DMS53 (cell line): ENCODE results near the gene ECSCR.
A peak's percentile ranks its signal among the peaks of the same experiment; 100 is the strongest.

Experiments
- DNase-seq: peaks from one replicate; lab custom pipeline; 2025; lab: John Stamatoyannopoulos, UW

Gene ECSCR

GRCh38 chr5:139474890-139475791 is 12.6 kb upstream of the ECSCR start:
- no peak for DNase-seq

GRCh38 chr5:139473565-139473964 is 11.0 kb upstream of the ECSCR start:
- no peak for DNase-seq

GRCh38 chr5:139473105-139473504 is 10.6 kb upstream of the ECSCR start:
- no peak for DNase-seq

- DNase-seq: no peak
These were observed 10.0 kb upstream of the ECSCR start for GRCh38 chr5:139472386-139473030.

- DNase-seq: no peak
These were observed 8.3 kb upstream of the ECSCR start, which contains the start of gene SMIM33 for GRCh38 chr5:139470821-139471300. Gene SMIM33, plus strand, starts transcription at chr5:139471004. Its CDS starts 118 bp downstream, at chr5:139471122.

GRCh38 chr5:139468421-139468931 is 5.9 kb upstream of the ECSCR start:
- DNase-seq: no peak

GRCh38 chr5:139461698-139462097 is 845 bp downstream of the ECSCR start:
- DNase-seq: no peak

GRCh38 chr5:139461176-139461575 is 1.4 kb downstream of the ECSCR start:
- no peak for DNase-seq

- DNase-seq: no peak
These were observed 2.1 kb downstream of the ECSCR start for GRCh38 chr5:139460455-139460854.

GRCh38 chr5:139459451-139459934 is 3.0 kb downstream of the ECSCR start:
- peak; percentile 24 for DNase-seq

- DNase-seq: no peak
These were observed 3.7 kb downstream of the ECSCR start for GRCh38 chr5:139458580-139459407.

GRCh38 chr5:139457653-139458306 is 4.8 kb downstream of the ECSCR start:
- no peak for DNase-seq

GRCh38 chr5:139457241-139457640 is 5.3 kb downstream of the ECSCR start:
- no peak for DNase-seq

- no peak for DNase-seq
These were observed 5.8 kb downstream of the ECSCR start for GRCh38 chr5:139456776-139457175.

- DNase-seq: no peak
These were observed 7.8 kb downstream of the ECSCR start for GRCh38 chr5:139454568-139455290.

- no peak for DNase-seq
These were observed 8.6 kb downstream of the ECSCR start for GRCh38 chr5:139453683-139454567.

- DNase-seq: no peak
These were observed 10.5 kb downstream of the ECSCR start for GRCh38 chr5:139451878-139452660.

- no peak for DNase-seq
These were observed 11.4 kb downstream of the ECSCR start for GRCh38 chr5:139451176-139451575.
